ENCODE results near the gene ALDH16A1.
A peak's percentile ranks its signal among the peaks of the same experiment; 100 is the strongest.

ALDH16A1 gene

GRCh38 chr19:49497047-49497788 lies 44.2 kb downstream of the ALDH16A1 start:
- no peak for DNase-seq (ENCODE audit: low spot score)
- TF ChIP-seq CTCF (IDR thresholded peaks at IDR 0.05) = no peak
- Histone ChIP-seq H3K27ac (peak overlapping the region; percentile 86 to 95), H3K4me3 (peak overlapping the region; percentile 84)

GRCh38 chr19:49497789-49498103 lies 44.7 kb downstream of the ALDH16A1 start:
- Histone ChIP-seq H3K4me3 (peak overlapping the region; percentile 84), H3K27ac (peak overlapping the region in 1 of 2 donors; percentile 95)
- no peak for TF ChIP-seq CTCF (IDR thresholded peaks at IDR 0.05)
- DNase-seq (ENCODE audit: low spot score) = no peak

GRCh38 chr19:49498475-49498874 lies 45.5 kb downstream of the ALDH16A1 start:
- DNase-seq (ENCODE audit: low spot score) = no peak
- Histone ChIP-seq H3K27ac (peak overlapping the region in 1 of 2 donors; percentile 65), H3K4me3 (no peak overlapping the region)
- TF ChIP-seq CTCF (IDR thresholded peaks at IDR 0.05) = no peak

- H3K4me3 ChIP-seq = peak overlapping the region; percentile 14
- no peak for DNase-seq (ENCODE audit: low spot score)
- no peak for TF ChIP-seq CTCF (IDR thresholded peaks at IDR 0.05)
- peak overlapping the region in 1 of 2 donors; percentile 65 for H3K27ac ChIP-seq
Measured at GRCh38 chr19:49499030-49499670, 46.1 kb downstream of the ALDH16A1 start.

- Histone ChIP-seq H3K4me3 (no peak overlapping the region), H3K27ac (no peak overlapping the region)
- DNase-seq (ENCODE audit: low spot score) = no peak
- peak; percentile 24 for TF ChIP-seq CTCF (IDR thresholded peaks at IDR 0.05)
Measured at GRCh38 chr19:49502866-49503581, 50.0 kb downstream of the ALDH16A1 start.

GRCh38 chr19:49503582-49503962 lies 50.5 kb downstream of the ALDH16A1 start:
- H3K27ac ChIP-seq = no peak overlapping the region
- H3K4me3 ChIP-seq = no peak overlapping the region
- TF ChIP-seq CTCF (IDR thresholded peaks at IDR 0.05) = no peak
- no peak for DNase-seq (ENCODE audit: low spot score)
